DLD1 (cell line): ENCODE measurements around the gene NFIX.

Experiments
- in situ Hi-C: cut with HindIII; loops from 2 replicates; pipeline ENCODE4 v1.10.0; 2017; ENCODE audit warnings: low sequenced_read_pairs

Gene NFIX

DNA sequence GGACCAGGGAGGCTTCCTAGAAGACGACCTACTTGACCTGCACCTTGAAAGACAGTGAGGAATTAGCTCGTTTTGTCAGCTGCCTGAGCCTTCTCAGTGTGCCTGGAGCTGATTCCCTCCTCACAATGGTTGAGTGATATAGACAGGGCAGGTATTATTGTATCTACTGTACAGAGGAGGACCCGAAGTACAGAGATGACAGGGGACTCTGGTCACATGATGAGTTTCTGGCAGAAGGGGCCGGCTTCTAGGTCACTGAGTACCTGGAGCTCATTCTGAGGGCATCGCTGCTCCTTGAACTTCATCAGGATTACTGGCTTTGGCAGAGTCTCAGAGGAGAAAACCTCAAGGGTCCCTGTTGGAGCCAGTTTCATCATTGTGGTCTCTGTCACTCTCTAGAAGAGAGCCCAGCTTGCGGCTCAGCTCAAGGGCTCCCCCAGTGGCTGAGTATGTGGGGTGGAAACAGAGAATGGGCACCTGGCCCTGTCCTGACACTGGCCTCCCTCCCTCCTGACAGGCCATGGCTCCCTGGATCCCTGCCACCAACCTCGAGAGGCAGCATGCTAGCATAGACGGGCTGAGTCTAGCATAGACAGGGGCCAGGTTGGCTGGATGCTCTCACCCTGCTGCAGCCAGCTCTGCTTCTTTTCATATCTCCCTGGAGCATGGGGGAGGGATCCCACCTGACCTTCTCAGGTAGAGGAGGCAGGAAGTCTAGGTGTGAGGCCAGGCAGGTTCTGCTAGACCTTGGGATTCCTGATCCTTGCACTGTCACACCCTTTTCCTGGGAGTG lies 38.7 kb downstream of the NFIX start:
- in situ Hi-C loops = no loop called here

DNA sequence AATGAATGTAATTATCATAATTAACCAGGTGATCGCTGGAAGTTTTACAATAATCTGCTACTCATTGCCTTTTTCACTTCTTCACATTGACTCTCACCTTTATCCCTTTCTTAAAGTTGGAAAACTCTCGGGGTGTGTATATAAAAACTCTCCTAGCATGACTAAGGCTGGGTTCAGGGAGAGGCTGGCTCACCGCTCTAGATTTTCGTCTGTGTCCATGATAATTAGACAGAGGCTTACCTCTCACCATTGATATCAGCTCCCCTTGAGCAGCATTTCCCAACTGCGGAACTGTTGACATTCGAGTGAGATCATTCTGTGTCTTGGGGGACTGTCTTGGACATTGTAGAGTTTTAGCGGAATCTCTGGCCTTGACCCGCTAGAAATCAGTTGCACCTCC lies 39.4 kb downstream of the NFIX start:
- in situ Hi-C loops = no loop called here

DNA sequence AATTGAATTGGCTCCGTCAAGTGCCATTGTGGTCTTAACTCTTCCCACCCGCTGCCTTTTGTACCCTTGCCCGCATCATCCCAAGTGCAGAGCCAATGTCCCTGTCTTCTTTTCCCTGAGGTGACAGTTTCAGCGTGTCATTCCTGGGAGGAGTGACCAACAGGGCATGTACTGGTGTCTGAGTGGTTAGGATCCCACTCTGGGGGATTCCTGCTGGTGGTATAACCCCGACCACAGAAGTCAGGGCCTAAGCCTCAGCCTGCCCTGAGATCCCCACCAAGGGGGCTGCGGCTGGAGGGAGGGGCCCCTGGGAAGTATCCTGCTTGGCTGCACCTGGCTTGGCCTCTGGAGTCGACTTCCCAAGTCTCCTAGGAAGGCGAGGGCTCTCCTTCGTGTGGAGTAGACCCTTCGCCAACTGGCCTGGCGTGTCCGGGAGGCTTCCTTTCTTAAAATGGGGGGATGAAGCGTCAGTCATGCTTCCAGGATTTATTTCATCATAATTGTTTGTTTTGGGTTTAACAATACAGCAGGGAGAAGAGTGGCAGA lies 40.6 kb downstream of the NFIX start:
- in situ Hi-C loops = no loop called here

DNA sequence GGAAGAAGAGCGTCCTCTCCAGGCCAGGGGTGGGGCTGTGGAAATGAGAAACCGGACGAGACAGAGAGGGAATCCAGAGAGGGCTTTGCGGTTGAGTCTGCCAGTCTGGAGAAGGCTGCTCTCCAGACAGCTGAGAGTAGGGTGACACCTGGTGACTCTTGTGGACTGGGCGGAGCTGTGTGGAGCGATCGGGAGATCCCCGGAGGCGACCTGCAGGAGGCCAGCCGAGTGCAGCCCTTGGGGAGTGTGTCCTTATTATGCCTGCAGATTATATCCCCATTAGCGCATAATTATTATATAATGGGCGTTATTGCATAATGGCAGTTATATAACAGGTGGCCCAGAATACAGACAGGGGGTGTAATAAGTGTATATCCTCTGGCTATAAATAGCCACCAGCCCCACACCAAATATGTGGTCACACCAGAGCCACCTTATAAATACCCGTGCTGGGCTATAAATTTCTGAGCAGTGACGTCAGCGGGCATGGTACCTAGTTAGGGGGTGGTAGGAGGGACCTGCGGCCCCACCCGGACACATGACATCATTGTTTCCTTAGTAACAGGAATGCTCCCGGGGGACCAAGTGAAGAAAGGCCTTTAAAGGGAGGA lies 41.2 kb downstream of the NFIX start:
- in situ Hi-C loops = no loop called here

DNA sequence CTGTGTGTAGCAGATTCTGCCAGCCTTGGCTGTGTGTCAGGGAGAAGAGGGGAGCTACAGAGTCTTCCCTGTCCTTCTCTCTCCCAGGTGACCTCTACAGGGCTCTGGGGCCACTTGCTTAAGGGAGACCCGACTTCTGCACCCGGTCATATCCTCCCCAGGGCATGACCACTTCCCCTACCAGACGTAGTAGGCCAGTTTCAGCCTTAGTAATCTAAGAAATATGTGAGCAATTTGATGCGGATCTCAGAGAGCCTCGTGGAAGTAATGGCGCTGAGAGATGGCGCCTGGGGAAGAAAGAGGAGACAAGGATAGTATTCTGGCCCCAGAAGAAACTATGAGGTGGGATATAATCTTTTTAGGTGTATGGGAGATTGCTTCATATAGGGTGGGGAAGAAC lies 41.9 kb downstream of the NFIX start:
- in situ Hi-C loops = no loop called here

DNA sequence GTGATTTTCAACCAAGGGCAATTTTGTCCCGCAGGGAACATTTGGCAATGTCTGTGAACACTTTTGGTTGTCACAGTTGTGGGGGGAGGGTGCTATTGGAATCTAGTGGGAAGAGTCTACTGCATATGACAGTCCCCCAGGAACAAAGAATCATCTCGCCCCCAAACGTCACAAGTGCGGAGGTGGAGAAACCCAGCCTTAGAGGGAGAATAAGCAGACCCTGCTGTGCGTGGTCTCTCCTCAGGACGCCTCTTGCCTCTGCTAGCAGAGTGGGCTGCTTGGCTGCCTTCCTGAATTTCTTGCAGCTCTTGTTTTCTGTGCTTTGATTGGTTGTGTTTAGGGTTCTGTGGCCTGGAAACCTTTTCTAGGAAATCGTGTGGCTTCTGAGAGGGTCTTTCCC lies 42.5 kb downstream of the NFIX start:
- in situ Hi-C loops = no loop called here

DNA sequence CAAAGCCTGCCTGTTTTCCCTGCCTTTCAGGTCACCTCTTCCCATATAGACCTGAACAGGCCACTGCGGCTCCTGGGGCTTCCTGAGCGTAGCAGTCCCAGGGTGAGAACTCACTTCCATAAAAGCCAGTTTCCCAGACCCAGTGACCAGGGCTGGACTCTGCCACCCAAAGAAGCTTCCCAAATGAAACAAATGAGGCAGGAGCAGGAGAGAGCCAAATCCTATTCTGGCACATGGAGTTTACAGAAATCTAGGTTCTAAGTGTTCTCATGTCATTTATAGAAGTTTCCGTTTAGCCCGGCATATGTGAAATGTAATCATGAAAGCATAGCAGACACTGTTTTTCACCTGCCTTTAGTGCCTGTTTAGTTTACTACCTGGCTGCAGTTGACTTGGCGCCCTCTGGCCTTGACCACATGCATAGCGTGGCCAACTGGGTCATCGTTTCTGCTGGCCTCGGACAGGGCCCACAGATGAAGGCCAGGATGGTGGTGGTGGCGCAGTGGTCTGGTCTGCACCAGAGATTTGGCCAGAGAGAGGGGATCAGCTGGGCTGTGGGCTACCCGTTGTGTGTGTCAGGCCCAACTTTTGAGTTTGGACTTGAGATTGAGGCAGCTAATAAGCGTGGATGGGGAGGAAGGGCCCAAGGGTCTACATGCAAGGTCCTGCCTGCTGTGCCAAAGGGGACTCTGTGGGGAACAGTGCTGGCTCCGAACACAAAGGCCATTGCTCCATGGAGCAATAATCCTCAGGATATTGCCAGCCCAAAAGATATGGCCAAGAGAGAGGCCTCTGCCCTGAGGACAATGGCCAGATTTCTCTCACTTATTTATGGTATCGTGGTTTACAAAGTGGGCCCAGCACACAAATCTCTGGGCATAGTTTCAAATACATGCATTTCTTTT lies 43.3 kb downstream of the NFIX start:
- in situ Hi-C loops = no loop called here

DNA sequence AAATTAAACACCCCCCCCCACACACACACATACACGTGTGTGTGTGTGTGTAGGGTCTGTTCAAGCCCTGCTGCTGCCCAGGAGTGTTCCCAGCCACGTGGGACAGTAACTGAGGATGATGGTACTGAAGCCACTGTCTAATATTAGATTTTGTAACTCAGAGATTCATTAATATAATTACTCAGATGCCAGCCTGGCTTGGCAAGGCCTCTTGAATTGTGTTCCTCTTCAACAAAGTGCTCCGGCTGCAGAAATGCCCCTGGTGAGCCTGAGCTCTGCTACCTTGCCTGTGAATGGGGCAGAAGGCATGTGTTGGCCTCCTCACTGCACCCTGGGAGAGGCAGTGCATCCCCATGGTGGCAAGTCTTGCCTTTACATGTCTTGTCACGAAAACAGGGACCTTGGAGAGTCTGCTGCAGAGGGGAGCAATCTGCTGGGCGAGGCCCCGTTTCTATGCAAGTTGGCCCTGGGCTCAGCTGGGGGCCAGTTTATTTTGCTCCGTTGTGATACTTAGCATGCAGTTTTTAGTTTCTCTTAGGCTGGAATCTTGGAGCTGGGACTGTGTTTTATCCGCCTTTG lies 44.0 kb downstream of the NFIX start:
- in situ Hi-C loops = no loop called here

DNA sequence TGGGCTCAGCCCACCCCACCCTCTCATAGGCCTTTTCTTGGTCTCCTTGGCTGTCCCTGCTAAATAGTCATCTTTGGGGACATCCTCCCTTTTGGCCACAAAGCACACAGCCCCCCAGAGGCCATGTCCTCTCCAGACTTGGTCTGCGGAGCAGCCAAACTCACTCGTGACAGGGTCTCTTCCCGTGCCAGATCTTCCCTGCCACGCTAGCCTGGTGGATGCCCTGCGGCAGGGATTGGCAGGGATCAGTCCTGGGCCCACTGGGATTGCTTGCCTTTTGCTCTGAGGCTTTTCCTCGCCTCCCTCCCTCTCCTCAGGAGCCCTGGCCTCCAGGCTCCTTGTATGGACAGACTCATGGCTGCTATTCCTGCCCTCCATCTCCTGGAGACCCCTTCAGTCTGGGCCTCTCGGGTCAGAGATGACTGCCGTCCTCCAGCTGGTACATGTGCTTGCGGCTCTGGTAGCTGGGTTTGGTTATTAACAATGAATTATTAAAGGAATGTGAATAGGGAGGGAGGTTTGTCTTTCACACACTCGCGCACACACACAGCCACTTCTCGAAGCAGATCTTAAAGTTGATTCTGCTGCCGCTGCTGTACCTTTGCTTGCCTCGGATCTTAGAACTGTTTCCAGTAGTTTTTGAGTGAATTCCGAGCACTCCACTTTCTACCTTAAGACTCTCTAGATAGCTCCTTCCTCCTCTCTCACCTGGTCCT lies 45.1 kb downstream of the NFIX start:
- in situ Hi-C loops = no loop called here

DNA sequence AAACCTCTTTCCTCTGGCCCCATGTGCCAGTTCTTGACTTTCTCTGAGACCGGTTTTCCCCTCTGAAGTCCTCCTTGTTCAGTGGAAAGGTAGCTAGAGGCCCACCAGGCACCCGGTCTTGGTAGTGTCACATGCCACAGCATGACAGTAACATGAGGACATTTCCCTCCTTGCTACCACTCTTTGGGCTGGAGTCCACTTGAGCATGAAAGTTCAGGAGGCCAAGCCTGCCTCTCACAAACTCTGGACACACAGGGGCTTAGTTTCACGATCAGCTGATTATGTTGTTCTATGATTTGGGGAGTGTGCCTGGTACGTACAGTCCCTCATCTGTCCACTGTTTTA lies 45.6 kb downstream of the NFIX start:
- in situ Hi-C loops = no loop called here

DNA sequence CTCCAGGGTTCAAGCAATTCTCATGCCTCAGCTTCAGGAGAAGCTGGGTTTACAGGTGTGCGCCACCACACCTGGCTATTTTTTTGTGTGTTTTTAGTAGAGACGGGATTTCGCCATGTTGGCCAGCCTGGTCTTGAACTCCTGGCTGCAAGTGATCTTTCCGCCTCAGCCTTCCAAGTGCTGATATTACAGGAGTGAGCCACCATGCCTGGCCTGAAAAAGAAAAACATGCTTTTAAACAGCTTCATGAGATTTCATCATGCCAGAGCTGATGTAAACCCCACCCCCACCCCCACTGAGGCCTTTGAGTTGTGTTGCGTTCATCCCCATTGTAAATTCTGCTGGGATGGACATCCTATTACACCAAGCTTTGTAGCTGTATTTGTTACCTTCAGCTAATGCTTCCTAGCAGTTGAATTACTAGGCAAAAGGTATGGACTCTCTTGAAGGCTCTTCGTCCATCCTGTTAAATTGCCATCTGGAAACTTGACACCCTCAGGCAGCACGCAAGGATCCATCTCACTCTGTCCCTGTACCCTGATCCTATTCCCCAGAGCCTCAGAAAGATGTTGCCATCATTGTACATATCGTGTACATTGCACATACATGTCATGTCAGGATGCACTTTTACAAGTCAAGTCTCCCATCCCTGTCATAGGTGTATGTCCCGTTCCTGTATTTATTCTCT lies 47.3 kb downstream of the NFIX start:
- in situ Hi-C loops = no loop called here

DNA sequence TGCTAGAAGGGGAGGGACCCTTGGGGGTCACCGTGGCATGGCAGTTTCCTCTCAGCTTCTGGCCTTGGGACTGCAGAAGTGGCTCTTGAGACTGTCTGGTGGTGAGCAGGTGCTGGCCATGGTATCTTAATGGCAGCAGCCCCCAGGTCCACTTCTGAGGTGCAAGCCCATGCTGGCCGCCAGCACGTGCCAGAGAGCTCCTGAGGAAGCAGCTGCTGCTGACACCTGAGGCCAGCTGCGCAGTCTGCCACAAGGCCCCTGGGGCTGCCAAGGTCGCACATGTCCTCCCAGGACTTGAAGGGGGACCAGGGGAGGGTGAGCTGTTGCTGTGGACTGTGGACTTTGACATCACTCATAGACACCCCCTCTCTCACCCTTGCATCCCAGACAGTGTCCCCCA lies 48.0 kb downstream of the NFIX start:
- in situ Hi-C loops = no loop called here

DNA sequence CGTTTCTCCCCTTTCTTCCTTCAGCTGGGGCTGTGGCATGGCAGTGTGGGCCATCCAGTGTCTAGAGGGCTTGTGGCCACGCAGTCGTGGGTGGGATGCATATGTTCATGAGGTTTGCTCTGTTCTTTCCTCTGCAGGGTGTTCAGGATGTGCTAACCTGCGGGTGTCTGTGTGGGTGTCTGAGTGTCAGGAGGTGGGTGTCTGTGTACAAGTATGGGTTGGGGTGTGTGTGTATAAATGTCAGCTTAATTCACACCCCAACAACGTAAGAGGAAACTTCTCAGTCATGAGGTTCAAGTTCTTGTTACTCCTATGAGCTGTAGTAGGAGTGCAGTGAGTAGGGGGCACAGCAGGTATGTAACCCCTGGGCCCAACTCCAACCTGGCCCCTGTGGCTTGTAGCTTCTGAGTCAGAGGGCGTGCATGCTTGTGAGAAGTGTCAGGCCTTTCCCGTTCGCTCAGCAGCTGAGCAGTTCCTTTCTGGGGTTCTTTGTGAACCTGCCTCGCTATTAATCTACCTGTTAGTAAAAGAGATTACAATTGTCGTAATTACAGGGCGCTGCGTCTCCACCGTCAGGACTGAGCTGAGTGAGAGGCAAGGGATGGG lies 49.1 kb downstream of the NFIX start:
- in situ Hi-C loops = no loop called here

DNA sequence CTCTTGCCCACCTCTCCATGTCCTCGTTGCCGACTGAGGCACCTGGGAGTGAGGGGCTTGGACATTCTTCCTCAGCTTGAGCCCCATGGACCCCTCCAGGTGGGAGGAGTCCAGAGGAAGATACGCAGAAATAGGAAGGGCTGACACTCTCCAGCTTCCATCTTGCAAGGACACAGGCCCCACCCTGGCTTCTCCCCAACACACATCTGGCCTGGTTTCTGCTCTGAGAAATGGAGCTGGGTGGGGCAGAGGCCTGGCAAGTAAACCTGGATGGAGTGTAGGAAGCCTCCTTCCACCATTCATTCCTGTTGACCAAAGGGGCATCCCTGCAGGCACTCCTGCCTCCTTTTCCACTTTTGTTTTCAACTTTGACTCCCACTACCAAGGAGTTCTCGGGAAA lies 50.5 kb downstream of the NFIX start:
- in situ Hi-C loops = no loop called here

DNA sequence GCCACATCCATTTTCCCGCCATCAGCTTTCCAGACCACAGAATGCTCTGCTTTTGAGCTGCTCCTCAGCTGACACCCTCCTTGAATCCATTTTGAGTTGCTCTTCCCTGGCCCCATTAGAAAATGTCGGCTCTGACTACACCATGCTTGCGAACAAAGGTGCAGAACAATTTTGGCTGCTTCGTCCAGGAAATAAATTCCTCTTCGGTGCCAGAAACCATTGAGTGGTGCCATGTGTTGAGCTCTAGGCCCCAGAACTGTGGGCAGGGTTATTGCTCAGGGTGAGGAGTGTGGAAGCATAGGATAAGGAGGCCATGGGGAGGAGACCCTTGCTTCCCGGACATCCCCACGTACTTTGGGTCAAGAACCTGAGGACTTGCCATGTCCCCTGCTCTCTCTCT lies 52.1 kb downstream of the NFIX start:
- in situ Hi-C loops = no loop called here

DNA sequence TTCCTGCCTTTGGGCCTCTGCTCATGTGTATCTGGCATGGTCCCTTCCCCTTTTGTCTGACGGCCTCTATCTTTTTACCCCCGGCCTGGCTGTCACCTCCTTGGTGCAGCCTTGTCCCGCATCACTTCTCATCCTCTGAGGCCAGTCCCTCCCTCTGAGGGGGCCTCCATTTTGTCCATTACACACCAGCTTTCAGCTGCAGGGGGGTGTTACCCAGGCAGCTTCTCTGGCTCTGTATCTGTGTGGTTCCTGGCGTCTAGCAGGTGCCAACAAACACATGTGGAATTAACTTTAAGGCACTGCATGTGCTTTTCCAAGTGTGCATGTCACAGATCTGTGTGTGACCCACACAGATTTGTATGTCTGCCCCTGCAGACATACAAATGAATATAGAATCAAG lies 55.0 kb downstream of the NFIX start:
- in situ Hi-C loops = no loop called here

DNA sequence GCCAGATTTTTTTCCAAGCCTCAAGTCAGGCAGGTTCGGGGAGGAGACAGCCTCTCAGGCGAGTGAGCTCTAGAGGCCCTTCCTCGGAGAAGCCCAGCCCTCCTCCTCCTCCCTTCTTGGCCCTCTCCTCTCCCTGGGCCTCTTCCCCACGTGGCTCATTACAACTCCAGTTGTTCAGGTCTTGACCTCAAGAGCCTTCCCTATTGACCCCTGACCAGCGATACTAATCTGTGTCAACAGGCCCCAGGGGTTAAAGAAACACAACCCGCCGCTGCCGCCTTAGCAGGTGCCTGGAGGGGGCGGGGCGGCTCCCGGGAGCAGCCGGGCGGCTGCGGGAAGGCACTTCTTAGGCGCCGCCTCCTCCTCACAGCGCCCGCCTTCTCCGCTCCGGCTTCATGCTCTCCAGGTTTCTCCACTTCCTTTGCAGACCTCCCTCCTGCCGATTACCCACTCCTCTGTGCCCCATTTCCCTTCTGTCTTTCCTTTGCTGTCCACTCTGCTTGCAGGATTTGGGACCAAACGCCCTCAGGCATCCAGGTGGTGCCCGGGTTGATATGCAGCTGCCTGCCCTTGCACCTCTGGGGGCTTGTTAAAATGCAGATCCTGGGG lies 56.4 kb downstream of the NFIX start:
- in situ Hi-C loops = no loop called here

DNA sequence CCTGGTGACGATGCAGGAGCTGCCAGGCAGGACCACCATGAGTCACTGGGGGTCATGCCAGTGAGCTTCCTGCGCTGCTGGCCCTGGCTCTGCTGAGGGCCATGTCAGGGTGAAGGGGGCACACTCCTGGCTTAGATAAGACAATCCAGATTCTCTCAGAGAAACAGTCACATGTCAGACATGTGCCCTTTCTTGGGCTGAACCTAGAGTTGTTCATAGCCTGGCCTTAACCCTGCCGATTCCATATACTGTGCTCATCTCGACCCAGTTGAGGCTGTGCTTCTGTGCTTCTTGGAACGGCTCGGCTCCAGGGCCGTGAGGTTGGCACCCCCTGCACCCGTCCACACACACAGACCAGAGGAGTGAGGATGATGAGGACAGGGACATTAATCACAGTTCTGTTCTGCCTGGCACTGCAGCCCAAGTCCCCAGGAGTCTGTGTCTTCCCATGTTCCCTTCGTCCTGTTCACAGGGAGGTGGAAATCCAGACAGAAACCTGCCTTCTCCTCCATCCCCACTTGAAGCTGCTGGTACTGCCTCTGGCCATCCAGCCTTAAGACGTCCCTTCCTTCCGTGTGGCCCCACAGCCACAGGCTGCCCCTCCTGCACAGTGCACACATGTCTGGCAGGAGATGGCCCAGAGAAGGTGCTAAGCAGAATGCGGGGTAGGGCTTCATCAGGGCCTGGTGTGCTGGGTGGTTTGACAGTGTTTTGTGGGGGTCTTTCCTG lies 57.3 kb downstream of the NFIX start:
- in situ Hi-C loops = no loop called here

DNA sequence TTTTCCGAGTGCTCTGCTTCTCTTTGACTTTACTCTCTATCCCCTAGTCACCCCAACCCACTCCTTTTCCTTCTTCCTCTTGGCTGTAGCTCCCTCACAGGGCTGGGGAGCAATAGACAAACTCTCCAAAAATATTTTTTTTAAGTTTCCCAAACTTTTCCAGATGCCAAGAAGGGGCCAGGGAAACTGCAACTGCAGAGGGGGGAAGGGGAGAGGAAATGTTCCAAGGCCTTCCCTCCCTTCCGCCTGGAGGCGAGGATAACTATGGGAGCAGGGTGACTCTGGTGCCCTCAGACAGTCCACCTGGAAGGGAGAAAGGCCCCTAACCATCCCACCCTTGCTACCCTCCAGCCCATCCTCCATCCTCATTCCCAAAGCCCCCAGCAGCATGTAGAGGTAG lies 58.0 kb downstream of the NFIX start:
- in situ Hi-C loops = no loop called here
